GM12878 (cell line): ENCODE results near the gene CCDC9. TPM values are rescaled to one million over a fixed set of nuclear protein-coding genes. Genes with fewer than 3 reads are reported as not detected.
A peak's percentile ranks its signal among the peaks of the same experiment; 100 is the strongest.

Source experiments
- ATAC-seq: fragments of 200-7000 bp; cut with Tn5 transposase; 3 replicates; pipeline ENCODE4 v1.9.1; 2020; ENCODE audit warnings: mild to moderate bottlenecking, moderate library complexity
- BruUV-seq: library from RNA; stranded (reverse); fragments of 400-500 nt; replicated peaks from 2 replicates; lab custom pipeline; 2021; lab: Mats Ljungman, UMichigan
- CTCF ChIA-PET: fragments of 300-600 bp; sonication (Branson Sonifier 250); formaldehyde crosslinking; extraction: SDS; loops from one replicate; lab custom pipeline; 2021; ENCODE audit warnings: inconsistent platforms; lab: Yijun Ruan, JAX
- POLR2A ChIA-PET: fragments of 350-600 bp; formaldehyde crosslinking; extraction: SDS; loops from one replicate; lab custom pipeline; 2021; ENCODE audit warnings: inconsistent platforms; lab: Charles Lee
- RAD21 ChIA-PET: fragments of 300-600 bp; sonication (Branson Sonifier 250); formaldehyde crosslinking; loops from one replicate; lab custom pipeline; 2023; ENCODE audit warnings: antibody characterized with exemption; ENCODE audit not compliant: unreplicated experiment; lab: Charles Lee
- SMC1A ChIA-PET: fragments of 300-600 bp; sonication (Branson Sonifier 250); formaldehyde crosslinking; loops from one replicate; lab custom pipeline; 2023; ENCODE audit not compliant: unreplicated experiment, uncharacterized antibody; lab: Charles Lee
- DNase-seq: peaks from one replicate; pipeline ENCODE4 v3.0.0-alpha.2; 2011; ENCODE audit warnings: low read depth, low spot score
- FAIRE-seq: peaks from 3 replicates; lab custom pipeline; 2011; peaks lifted over from hg19 to GRCh38; lab: Jason Lieb, UNC
- H2AFZ ChIP-seq: 2 replicates; pipeline ENCODE4 v1.6.0; 2011; ENCODE audit warnings: low read depth, low read length, control low read depth; ENCODE audit not compliant: control insufficient read depth
- H3K27ac ChIP-seq: 2 replicates; pipeline ENCODE4 v1.5.1; 2011; ENCODE audit warnings: control low read depth; ENCODE audit not compliant: control insufficient read depth, insufficient read depth
- H3K27me3 ChIP-seq, 2 experiments: replicated peaks in 1 of 2; 2 replicates each; pipeline versions ENCODE4 v1.6.0 to v1.6.1; 2011; ENCODE audit warnings: low read length in 1 of 2; ENCODE audit not compliant: control insufficient read depth in 2 of 2, insufficient read depth in 2 of 2
- H3K36me3 ChIP-seq, 2 experiments: 2 replicates each; pipeline ENCODE4 v1.5.1; 2011; ENCODE audit warnings: low read length in 1 of 2; ENCODE audit not compliant: control insufficient read depth in 2 of 2, insufficient read depth in 2 of 2
- H3K4me1 ChIP-seq: 2 replicates; pipeline ENCODE4 v1.6.1; 2011; ENCODE audit warnings: mild to moderate bottlenecking, low read length, moderate library complexity, mixed read lengths; ENCODE audit not compliant: control insufficient read depth, insufficient read depth
- H3K4me2 ChIP-seq: 2 replicates; pipeline ENCODE4 v1.6.0; 2011; ENCODE audit warnings: control low read depth; ENCODE audit not compliant: control insufficient read depth, insufficient read depth
- H3K4me3 ChIP-seq: fragments of 200-600 bp; sonication (generic); 2 replicates; pipeline ENCODE4 v1.5.1; 2016
- H3K79me2 ChIP-seq: 2 replicates; pipeline ENCODE4 v1.6.0; 2011; ENCODE audit warnings: low read length; ENCODE audit not compliant: control insufficient read depth, insufficient read depth
- H3K9ac ChIP-seq: 2 replicates; pipeline ENCODE4 v1.8.0; 2011; ENCODE audit warnings: low read length, control low read depth, mixed read lengths; ENCODE audit not compliant: control insufficient read depth, insufficient read depth
- H3K9me3 ChIP-seq: replicated peaks from 3 replicates; pipeline ENCODE4 v1.5.1; 2011; ENCODE audit warnings: mild to moderate bottlenecking, low read length; ENCODE audit not compliant: control insufficient read depth, insufficient read depth
- H4K20me1 ChIP-seq: 2 replicates; pipeline ENCODE4 v1.6.0; 2011; ENCODE audit not compliant: control insufficient read depth, insufficient read depth
- EED ChIP-seq: sonication (generic); IDR thresholded peaks from 2 replicates; pipeline ENCODE4 v1.6.1; 2016; ENCODE audit warnings: antibody characterized with exemption, low read depth
- WGBS: methylation state at CpG from one replicate; pipeline ENCODE4 v1.1.6; 2016; ENCODE audit warnings: low lambda C conversion rate; ENCODE audit not compliant: insufficient replicate concordance, insufficient coverage; ENCODE audit errors: missing lambda C conversion rate; 5-methylcytosine and 5-hydroxymethylcytosine counted together
- in situ Hi-C: fragments of 300-500 bp; cut with MboI; formaldehyde crosslinking; loops from 9 replicates; pipeline ENCODE4 v1.14.3; 2018; ENCODE audit warnings: mixed read lengths
- intact Hi-C: fragments of 100-400 bp; cut with micrococcal nuclease; formaldehyde crosslinking; loops from one replicate; pipeline ENCODE4 v1.14.2; 2022; ENCODE audit not compliant: unreplicated experiment
- polyA plus RNA-seq, 11 experiments: library from polyadenylated mRNA; depleted of rRNA in 4 of 11; unstranded in 6 of 11; stranded (reverse) in 5 of 11; fragments of >200 nt; fragmentation: Nextera tagmentation in 4 of 11; fragmentation: Illumina TruSeq in 1 of 11; extraction: Ambion mirVana in 4 of 11; extraction: Trizol in 1 of 11; gene quantifications; 1 replicate in 1 of 11; 2 replicates in 10 of 11; pipeline versions ENCODE4 v1.2.1 to v1.2.3, GENCODE V29; 2011 to 2016; ENCODE audit warnings: inconsistent platforms in 2 of 11, missing spikeins in 2 of 11, low read depth in 1 of 11
- total RNA-seq, 4 experiments: library from RNA; depleted of rRNA in 3 of 4; stranded (reverse); fragments of >200 nt in 3 of 4; fragmentation: Illumina TruSeq in 1 of 4; extraction: Trizol in 1 of 4; gene quantifications; 2 replicates each; pipeline versions ENCODE4 v1.2.1 to v1.2.3, GENCODE V29; 2013 to 2021
- TF ChIP-seq, protein P1 (sequence below): fragments of 450-650 bp; IDR thresholded peaks from 2 replicates; pipeline ENCODE4 v1.6.1; 2016; ENCODE audit warnings: mild to moderate bottlenecking

Gene CCDC9
- total and polyA plus RNA-seq, 10 of the 15 experiments (the other 5 are each of a cell fraction or from before 2014, with no cell fraction given), result 0.18 to 17.5 (median 7.1) TPM; not detected in 1

DNA sequence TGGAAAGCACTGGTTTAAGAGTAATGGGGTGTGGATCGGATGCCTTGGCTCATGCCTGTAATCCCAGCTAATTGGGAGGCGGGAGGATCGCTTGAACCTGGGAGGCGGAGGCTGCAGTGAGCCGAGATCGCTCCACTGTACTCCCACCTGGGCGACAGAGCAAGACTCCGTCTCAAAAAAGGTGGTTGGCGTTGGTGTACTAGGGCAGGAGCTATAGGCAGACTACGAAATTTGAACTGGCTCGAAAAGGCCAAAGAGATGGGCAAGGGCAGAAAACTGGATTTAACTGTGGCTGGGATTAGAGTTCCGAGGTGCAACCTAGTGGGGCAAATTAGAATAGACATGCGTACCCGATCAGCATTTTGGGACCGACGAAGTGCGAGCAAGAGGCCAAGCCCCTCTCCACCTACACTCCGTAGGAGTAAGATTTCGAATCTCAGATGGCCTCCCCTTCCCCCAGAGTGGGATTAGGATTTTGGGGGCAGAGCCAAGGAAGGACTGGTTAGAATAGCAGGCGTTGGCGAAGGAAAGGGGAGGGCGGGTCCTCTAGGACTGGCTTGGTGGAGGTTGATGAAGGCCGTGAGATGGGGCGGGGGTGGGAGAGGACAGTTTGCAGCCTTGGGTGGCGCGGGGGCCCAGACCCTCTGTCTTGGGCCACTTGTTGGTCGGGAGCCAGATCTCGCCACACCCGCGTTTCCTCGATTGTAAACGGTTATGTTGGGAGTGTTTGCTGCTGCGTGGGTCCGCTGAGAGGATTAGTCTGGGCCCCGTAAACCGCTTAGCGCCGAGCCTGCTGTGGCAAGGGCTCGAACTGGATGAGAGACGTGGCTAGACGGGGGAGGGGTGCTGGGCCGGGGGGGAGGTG is 16.4 kb downstream of the CCDC9 start:
- FAIRE-seq, result no peak
- Histone ChIP-seq H3K27me3 (no peaks in the 10 kb centered on the region), H3K36me3 (peaks cover 0 to 1% of the 10 kb centered on the region in 2 experiments; a peak in 2 of 4 replicates), H4K20me1 (peaks cover 4% of the 10 kb centered on the region; the same call in 1 of the 2 replicates), H3K4me2 (peak overlapping the region; percentile 98), H3K79me2 (no peaks in the 10 kb centered on the region; the same call in 1 of the 2 replicates), H3K4me1 (peaks cover 10% of the 10 kb centered on the region), H3K9me3 (no peaks in the 10 kb centered on the region), H3K4me3 (peak overlapping the region; percentile 86; the same call in 1 of the 2 replicates), H3K27ac (peak overlapping the region; percentile 99), H2AFZ (peak overlapping the region; percentile 69), H3K9ac (peak overlapping the region; percentile 99; the same call in 1 of the 2 replicates)
- in situ Hi-C loops (no loop called here), intact Hi-C loops (loop anchor here (1.0 to 2.0 kb wide), 2 partner anchors 10 to 16 kb away; partner anchors contain the start of gene CCDC9)
- ATAC-seq, result no peak
- ChIA-PET SMC1A (interaction anchor here (1.0 to 1.2 kb wide), 3 partner anchors 10 to 29 kb away, joined by 3 to 4 read pairs (median 4); no protein-coding TSS in a partner anchor), POLR2A (interaction anchor here (0.6 to 1.5 kb wide), 4 partner anchors 10 to 37 kb away, joined by 3 to 5 read pairs (median 4); partner anchors contain the start of gene CCDC9), CTCF (interaction anchor here (1.2 kb wide), 1 partner anchor 10 kb away, joined by 3 read pairs; no protein-coding TSS in a partner anchor), RAD21 (no interaction called here)
- no peak for TF ChIP-seq EED
- TF ChIP-seq, protein P1, sequence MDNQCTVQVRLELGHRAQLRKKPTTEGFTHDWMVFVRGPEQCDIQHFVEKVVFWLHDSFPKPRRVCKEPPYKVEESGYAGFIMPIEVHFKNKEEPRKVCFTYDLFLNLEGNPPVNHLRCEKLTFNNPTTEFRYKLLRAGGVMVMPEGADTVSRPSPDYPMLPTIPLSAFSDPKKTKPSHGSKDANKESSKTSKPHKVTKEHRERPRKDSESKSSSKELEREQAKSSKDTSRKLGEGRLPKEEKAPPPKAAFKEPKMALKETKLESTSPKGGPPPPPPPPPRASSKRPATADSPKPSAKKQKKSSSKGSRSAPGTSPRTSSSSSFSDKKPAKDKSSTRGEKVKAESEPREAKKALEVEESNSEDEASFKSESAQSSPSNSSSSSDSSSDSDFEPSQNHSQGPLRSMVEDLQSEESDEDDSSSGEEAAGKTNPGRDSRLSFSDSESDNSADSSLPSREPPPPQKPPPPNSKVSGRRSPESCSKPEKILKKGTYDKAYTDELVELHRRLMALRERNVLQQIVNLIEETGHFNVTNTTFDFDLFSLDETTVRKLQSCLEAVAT, result 0 out of 2 replicates have a peak, but pooled peaks have one; percentile 19
- 51% methylated on average over 40 of the region's 42 CpGs for WGBS
- no TSS peak for BruUV-seq
- no peak for DNase-seq
